OCI-LY1 (cell line): ENCODE data around the gene FOXN3.
A peak's percentile ranks its signal among the peaks of the same experiment; 100 is the strongest.

Experiments used
- H2AFZ ChIP-seq: fragments of 200-600 bp; sonication (generic), shearing (Covaris generic); 2 replicates; pipeline ENCODE4 v1.6.0; 2014; ENCODE audit warnings: antibody characterized with exemption, mild to moderate bottlenecking, low read length
- H3F3A ChIP-seq: fragments of 200-600 bp; sonication (generic), shearing (Covaris generic); 2 replicates; pipeline ENCODE4 v1.6.0; 2014; ENCODE audit warnings: mild to moderate bottlenecking, antibody characterized with exemption, low read length, moderate library complexity; ENCODE audit not compliant: insufficient read depth
- H3K27ac ChIP-seq: fragments of 200-600 bp; sonication (generic); 2 replicates; pipeline ENCODE4 v1.5.1; 2014; ENCODE audit warnings: low read length, mixed run types, mild to moderate bottlenecking, low read depth; ENCODE audit not compliant: poor library complexity, severe bottlenecking
- H3K27me3 ChIP-seq: fragments of 200-600 bp; sonication (generic); 2 replicates; pipeline ENCODE4 v1.6.0; 2014; ENCODE audit warnings: antibody characterized with exemption, mild to moderate bottlenecking, low read length, moderate library complexity; ENCODE audit not compliant: insufficient read depth
- H3K36me3 ChIP-seq: fragments of 200-600 bp; sonication (generic); 2 replicates; pipeline ENCODE4 v1.6.1; 2014; ENCODE audit warnings: mild to moderate bottlenecking, antibody characterized with exemption, low read length, moderate library complexity, mixed read lengths; ENCODE audit not compliant: insufficient read depth
- H3K4me1 ChIP-seq: fragments of 200-600 bp; sonication (generic); 2 replicates; pipeline ENCODE4 v1.5.1; 2014; ENCODE audit warnings: mild to moderate bottlenecking, low read length, moderate library complexity; ENCODE audit not compliant: insufficient read depth, severe bottlenecking
- H3K4me2 ChIP-seq: fragments of 200-600 bp; sonication (generic), shearing (Covaris generic); 2 replicates; pipeline ENCODE4 v1.6.1; 2014; ENCODE audit warnings: low read length
- H3K4me3 ChIP-seq: fragments of 200-600 bp; sonication (generic); 2 replicates; pipeline ENCODE4 v1.5.1; 2014; ENCODE audit warnings: low read length, low read depth, mild to moderate bottlenecking, mixed read lengths; ENCODE audit not compliant: poor library complexity, severe bottlenecking
- H3K79me2 ChIP-seq: fragments of 200-600 bp; shearing (Covaris generic); 2 replicates; pipeline ENCODE4 v1.6.1; 2016; ENCODE audit warnings: mixed run types, low read length, mixed read lengths; ENCODE audit not compliant: insufficient read depth
- H3K9ac ChIP-seq: fragments of 200-600 bp; sonication (generic), shearing (Covaris generic); 2 replicates; pipeline ENCODE4 v1.6.1; 2014; ENCODE audit warnings: mild to moderate bottlenecking, low read length, mixed read lengths
- H3K9me2 ChIP-seq: fragments of 200-600 bp; sonication (generic), shearing (Covaris generic); 2 replicates; pipeline ENCODE4 v1.6.1; 2014; ENCODE audit warnings: low read depth, mild to moderate bottlenecking, low read length, mixed read lengths
- H3K9me3 ChIP-seq: fragments of 200-600 bp; shearing (Covaris generic); 2 replicates; pipeline ENCODE4 v1.6.1; 2014; ENCODE audit warnings: low read length, mixed read lengths
- H4K20me1 ChIP-seq: fragments of 200-600 bp; sonication (generic), shearing (Covaris generic); 2 replicates; pipeline ENCODE4 v1.6.0; 2016; ENCODE audit warnings: mild to moderate bottlenecking, low read length; ENCODE audit not compliant: insufficient read depth
- CTCF ChIP-seq: fragments of 200-600 bp; sonication (generic), shearing (Covaris generic); IDR thresholded peaks from 2 replicates; pipeline ENCODE4 v1.5.1; 2017; ENCODE audit warnings: mild to moderate bottlenecking, antibody characterized with exemption, low read length, moderate library complexity, mixed read lengths
- EZH2 ChIP-seq: fragments of 200-600 bp; sonication (generic), shearing (Covaris generic); IDR thresholded peaks from 2 replicates; pipeline ENCODE4 v1.8.0; 2017; ENCODE audit warnings: borderline replicate concordance, mixed run types, mild to moderate bottlenecking, antibody characterized with exemption, low read length, moderate library complexity, mixed read lengths

FOXN3 gene

GRCh38 chr14:89366864-89367778 lies 49.9 kb downstream of the FOXN3 start:
- TF ChIP-seq CTCF = no peak
- no peak for TF ChIP-seq EZH2
- H3K4me3 ChIP-seq = no peak overlapping the region
- H3K9me3 ChIP-seq = no peaks in the 10 kb centered on the region
- no peaks in the 10 kb centered on the region for H3K27me3 ChIP-seq
- no peaks in the 10 kb centered on the region for H3K36me3 ChIP-seq
- H3K4me2 ChIP-seq = 0 out of 2 replicates have a peak overlapping the region, but pooled peaks have one; percentile 10
- H3K4me1 ChIP-seq = peaks cover 46% of the 10 kb centered on the region
- 0 out of 2 replicates have a peak, but pooled peaks cover 4% of the 10 kb centered on the region for H3F3A ChIP-seq
- H3K9me2 ChIP-seq = no peaks in the 10 kb centered on the region
- H4K20me1 ChIP-seq = no peaks in the 10 kb centered on the region
- H3K27ac ChIP-seq = peak overlapping the region; percentile 90
- peaks cover 19% of the 10 kb centered on the region; the same call in 1 of the 2 replicates for H3K79me2 ChIP-seq
- no peak overlapping the region for H3K9ac ChIP-seq
- H2AFZ ChIP-seq = no peak overlapping the region

- Histone ChIP-seq H3F3A (0 out of 2 replicates have a peak, but pooled peaks cover 4% of the 10 kb centered on the region), H3K27me3 (no peaks in the 10 kb centered on the region), H2AFZ (no peak overlapping the region), H3K4me2 (peak overlapping the region; percentile 67), H3K9me3 (no peaks in the 10 kb centered on the region), H4K20me1 (no peaks in the 10 kb centered on the region), H3K27ac (peak overlapping the region; percentile 90), H3K79me2 (peaks cover 15% of the 10 kb centered on the region; the same call in 1 of the 2 replicates), H3K4me3 (peak overlapping the region; percentile 45), H3K4me1 (peaks cover 36% of the 10 kb centered on the region), H3K36me3 (no peaks in the 10 kb centered on the region), H3K9ac (peak overlapping the region; percentile 48), H3K9me2 (no peaks in the 10 kb centered on the region)
- TF ChIP-seq CTCF (no peak), EZH2 (no peak)
Observed at GRCh38 chr14:89365061-89365801, 51.8 kb downstream of the FOXN3 start.

- Histone ChIP-seq H3K9ac (peak overlapping the region; percentile 48; the same call in 1 of the 2 replicates), H3K27me3 (no peaks in the 10 kb centered on the region), H3K4me3 (peak overlapping the region; percentile 45), H3K79me2 (peaks cover 15% of the 10 kb centered on the region; the same call in 1 of the 2 replicates), H3K27ac (peak overlapping the region; percentile 90), H3F3A (0 out of 2 replicates have a peak, but pooled peaks cover 4% of the 10 kb centered on the region), H3K4me1 (peaks cover 40% of the 10 kb centered on the region), H3K36me3 (no peaks in the 10 kb centered on the region), H4K20me1 (no peaks in the 10 kb centered on the region), H3K4me2 (peak overlapping the region; percentile 67), H2AFZ (no peak overlapping the region), H3K9me3 (no peaks in the 10 kb centered on the region), H3K9me2 (no peaks in the 10 kb centered on the region)
- TF ChIP-seq EZH2 = no peak
- no peak for TF ChIP-seq CTCF
Observed at GRCh38 chr14:89364316-89364715, 52.7 kb downstream of the FOXN3 start.
